Right lobe of liver (tissue), 6 donors: ENCODE data around the gene CCDC88C. TPM values are rescaled to one million over a fixed set of nuclear protein-coding genes. Genes with fewer than 3 reads are reported as not detected.
A peak's percentile ranks its signal among the peaks of the same experiment; 100 is the strongest.

ENCODE experiments used
- ATAC-seq, 4 donors: fragments of 200-7000 bp; cut with Tn5 transposase; one replicate each; pipeline ENCODE4 v1.9.1; 2020; ENCODE audit warnings: mild to moderate bottlenecking in 4 of 4, moderate library complexity in 4 of 4
- DNase-seq, 3 donors: peaks; one replicate each; pipeline ENCODE4 v3.0.0-alpha.2; 2020
- H3K27ac ChIP-seq, 3 donors: fragments of 200-600 bp; one replicate each; pipeline ENCODE4 v1.8.0; 2022
- H3K27me3 ChIP-seq, 2 donors: fragments of 200-600 bp; one replicate each; pipeline ENCODE4 v1.8.0; 2022
- H3K36me3 ChIP-seq, 4 donors: fragments of 200-600 bp; sonication (generic) in 1 of 4; one replicate each; pipeline versions ENCODE4 v1.5.1 to v1.8.0; 2017 to 2022; ENCODE audit warnings: control low read depth in 1 of 4
- H3K4me1 ChIP-seq, 4 donors: fragments of 200-600 bp; sonication (generic) in 1 of 4; one replicate each; pipeline versions ENCODE4 v1.5.1 to v1.8.0; 2017 to 2022; ENCODE audit warnings: control low read depth in 1 of 4
- H3K4me3 ChIP-seq, 3 donors: fragments of 200-600 bp; one replicate each; pipeline ENCODE4 v1.8.0; 2022
- H3K9me3 ChIP-seq, 4 donors: fragments of 200-600 bp; sonication (generic) in 1 of 4; one replicate each; pipeline versions ENCODE4 v1.5.1 to v1.8.0; 2017 to 2022; ENCODE audit warnings: control low read depth in 1 of 4
- CTCF ChIP-seq, 4 donors: fragments of 200-600 bp in 3 of 4; fragments of 450-650 bp in 1 of 4; IDR thresholded peaks; one replicate each; pipeline versions ENCODE4 v1.5.1 to v1.8.0; 2016 to 2022; ENCODE audit warnings: antibody characterized with exemption in 4 of 4, mild to moderate bottlenecking in 2 of 4
- POLR2A ChIP-seq: fragments of 450-650 bp; IDR thresholded peaks from one replicate; pipeline ENCODE4 v1.6.1; 2017; ENCODE audit warnings: antibody characterized with exemption, mild to moderate bottlenecking
- WGBS: methylation state at CpG from one replicate; pipeline ENCODE4 v1.1.6; 2018; ENCODE audit warnings: low coverage, low lambda C conversion rate; ENCODE audit not compliant: insufficient coverage; ENCODE audit errors: missing lambda C conversion rate; 5-methylcytosine and 5-hydroxymethylcytosine counted together
- intact Hi-C, 2 donors: fragments of 100-400 bp; cut with DNase I; formaldehyde crosslinking; loops; one replicate each; pipeline versions ENCODE4 v1.11.2 to v1.14.1; 2022
- total RNA-seq, 6 experiments: library from RNA; depleted of rRNA in 2 of 6; stranded (reverse); fragments of >200 nt in 2 of 6; fragmentation: NEBNext Ultra II Directional in 3 of 6; extraction: Animal tissue kit (Norgen Biotek cat#: 25700) in 3 of 6; gene quantifications; one replicate each; pipeline versions ENCODE4 v1.1.0 to v1.2.4, GENCODE V29; 2016 to 2023
- donor health status: DM: no; HTN: yes; CAD: no.
- donor health status: DM: no; HTN: no; CAD: no.
- donor health status: DM: no; HTN: no; CAD: no.
- donor health status: DM: no; HTN: yes; CAD: no.
- donor health status: DM: no; HTN: yes; CAD: no.

Gene CCDC88C
- total RNA-seq, 6 experiments from 2014 or later, result 1.2 to 5.7 (median 3.1) TPM

- WGBS, result 86% methylated on average over 12 of the region's 14 CpGs
- no peaks in the 10 kb centered on the region for H3K9me3 ChIP-seq
- no peak overlapping the region for H3K4me3 ChIP-seq
- no peak overlapping the region for H3K27ac ChIP-seq
- TF ChIP-seq CTCF (IDR thresholded peaks at IDR 0.05) (no peak), POLR2A (no peak)
- H3K27me3 ChIP-seq, result no peaks in the 10 kb centered on the region
- no peak for ATAC-seq
- no peak for DNase-seq
- H3K4me1 ChIP-seq, result no peaks in the 10 kb centered on the region
- H3K36me3 ChIP-seq, result peaks cover 0 to 3% (median 0%) of the 10 kb centered on the region in 4 donors
- intact Hi-C loops, result no loop called here
These were observed 103.8 kb downstream of the CCDC88C start for GRCh38 chr14:91313852-91314251.

GRCh38 chr14:91313154-91313850, 104.3 kb downstream of the CCDC88C start:
- H3K27ac ChIP-seq, result no peak overlapping the region
- H3K9me3 ChIP-seq, result no peaks in the 10 kb centered on the region
- WGBS, result 91% methylated on average over 22 of the region's 34 CpGs
- H3K4me1 ChIP-seq, result no peaks in the 10 kb centered on the region
- ATAC-seq (no peak), DNase-seq (no peak)
- TF ChIP-seq POLR2A (no peak), CTCF (IDR thresholded peaks at IDR 0.05) (no peak)
- intact Hi-C loops, result no loop called here
- peaks cover 0 to 3% (median 0%) of the 10 kb centered on the region in 4 donors for H3K36me3 ChIP-seq
- no peaks in the 10 kb centered on the region for H3K27me3 ChIP-seq
- H3K4me3 ChIP-seq, result no peak overlapping the region

GRCh38 chr14:91311284-91311662, 106.3 kb downstream of the CCDC88C start:
- WGBS, result 58% methylated on average over 2 of the region's 5 CpGs
- Histone ChIP-seq H3K27me3 (no peaks in the 10 kb centered on the region), H3K4me3 (no peak overlapping the region), H3K36me3 (peaks cover 0 to 3% (median 0%) of the 10 kb centered on the region in 4 donors), H3K9me3 (no peaks in the 10 kb centered on the region), H3K4me1 (no peaks in the 10 kb centered on the region), H3K27ac (no peak overlapping the region)
- ATAC-seq (peak; percentile 9 to 41 (median 34)), DNase-seq (no peak)
- intact Hi-C loops, result no loop called here
- TF ChIP-seq CTCF (IDR thresholded peaks at IDR 0.05) (no peak), POLR2A (no peak)

- 87% methylated on average over 9 of the region's 16 CpGs for WGBS
- no peaks in the 10 kb centered on the region for H3K27me3 ChIP-seq
- intact Hi-C loops, result no loop called here
- TF ChIP-seq POLR2A (no peak), CTCF (IDR thresholded peaks at IDR 0.05) (no peak)
- ATAC-seq (peak in 3 of 4 donors; percentile 8 to 56 (median 12)), DNase-seq (no peak)
- H3K36me3 ChIP-seq, result peaks cover 0 to 3% (median 0%) of the 10 kb centered on the region in 4 donors
- H3K27ac ChIP-seq, result no peak overlapping the region
- H3K4me1 ChIP-seq, result no peaks in the 10 kb centered on the region
- no peak overlapping the region for H3K4me3 ChIP-seq
- H3K9me3 ChIP-seq, result no peaks in the 10 kb centered on the region
These were observed 106.9 kb downstream of the CCDC88C start for GRCh38 chr14:91310606-91311283.
